Cerebellar nuclear complex (tissue), 1 donor: Measurements from ENCODE around the gene LAMA3.

ENCODE experiments used
- DNase-seq, 2 experiments: peaks; one replicate each; lab custom pipeline; 2025; lab: John Stamatoyannopoulos, UW

LAMA3 gene, protein sequence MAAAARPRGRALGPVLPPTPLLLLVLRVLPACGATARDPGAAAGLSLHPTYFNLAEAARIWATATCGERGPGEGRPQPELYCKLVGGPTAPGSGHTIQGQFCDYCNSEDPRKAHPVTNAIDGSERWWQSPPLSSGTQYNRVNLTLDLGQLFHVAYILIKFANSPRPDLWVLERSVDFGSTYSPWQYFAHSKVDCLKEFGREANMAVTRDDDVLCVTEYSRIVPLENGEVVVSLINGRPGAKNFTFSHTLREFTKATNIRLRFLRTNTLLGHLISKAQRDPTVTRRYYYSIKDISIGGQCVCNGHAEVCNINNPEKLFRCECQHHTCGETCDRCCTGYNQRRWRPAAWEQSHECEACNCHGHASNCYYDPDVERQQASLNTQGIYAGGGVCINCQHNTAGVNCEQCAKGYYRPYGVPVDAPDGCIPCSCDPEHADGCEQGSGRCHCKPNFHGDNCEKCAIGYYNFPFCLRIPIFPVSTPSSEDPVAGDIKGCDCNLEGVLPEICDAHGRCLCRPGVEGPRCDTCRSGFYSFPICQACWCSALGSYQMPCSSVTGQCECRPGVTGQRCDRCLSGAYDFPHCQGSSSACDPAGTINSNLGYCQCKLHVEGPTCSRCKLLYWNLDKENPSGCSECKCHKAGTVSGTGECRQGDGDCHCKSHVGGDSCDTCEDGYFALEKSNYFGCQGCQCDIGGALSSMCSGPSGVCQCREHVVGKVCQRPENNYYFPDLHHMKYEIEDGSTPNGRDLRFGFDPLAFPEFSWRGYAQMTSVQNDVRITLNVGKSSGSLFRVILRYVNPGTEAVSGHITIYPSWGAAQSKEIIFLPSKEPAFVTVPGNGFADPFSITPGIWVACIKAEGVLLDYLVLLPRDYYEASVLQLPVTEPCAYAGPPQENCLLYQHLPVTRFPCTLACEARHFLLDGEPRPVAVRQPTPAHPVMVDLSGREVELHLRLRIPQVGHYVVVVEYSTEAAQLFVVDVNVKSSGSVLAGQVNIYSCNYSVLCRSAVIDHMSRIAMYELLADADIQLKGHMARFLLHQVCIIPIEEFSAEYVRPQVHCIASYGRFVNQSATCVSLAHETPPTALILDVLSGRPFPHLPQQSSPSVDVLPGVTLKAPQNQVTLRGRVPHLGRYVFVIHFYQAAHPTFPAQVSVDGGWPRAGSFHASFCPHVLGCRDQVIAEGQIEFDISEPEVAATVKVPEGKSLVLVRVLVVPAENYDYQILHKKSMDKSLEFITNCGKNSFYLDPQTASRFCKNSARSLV (N-terminal part only)

DNA sequence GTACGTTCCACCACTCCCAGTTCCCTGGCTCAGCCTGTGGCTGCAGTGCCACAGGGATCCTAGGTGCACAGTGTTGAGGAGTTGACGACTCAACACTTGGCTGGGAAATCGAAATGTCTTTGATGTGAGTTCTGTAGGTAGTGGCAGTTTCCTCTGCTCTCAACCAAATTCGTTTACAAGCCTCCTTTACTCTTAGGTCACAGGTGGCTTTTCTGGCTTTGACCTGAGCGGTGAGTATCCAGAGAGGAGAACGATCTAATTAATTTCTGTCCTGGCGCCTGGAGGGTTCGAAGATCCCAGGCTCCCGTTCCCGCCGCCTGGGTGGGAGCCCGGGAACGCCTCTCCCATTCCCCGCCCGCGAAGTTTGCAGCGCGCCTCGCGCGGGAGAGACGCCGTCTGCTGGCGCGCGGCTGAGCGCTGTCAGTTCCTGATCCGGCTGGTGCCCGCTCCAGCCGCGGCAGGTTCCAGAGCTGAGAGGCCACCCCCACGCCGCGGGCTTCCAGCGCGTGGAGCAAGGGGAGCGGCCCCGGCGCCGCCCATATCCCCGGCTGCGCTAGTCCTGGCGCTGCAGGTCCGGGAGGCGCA is at the start of gene LAMA3:
TSS of gene LAMA3 (plus strand) at position 423 of the 585 bp plus-strand sequence. CDS start 231 bp downstream, outside the sequence.
- no peak for DNase-seq

DNA sequence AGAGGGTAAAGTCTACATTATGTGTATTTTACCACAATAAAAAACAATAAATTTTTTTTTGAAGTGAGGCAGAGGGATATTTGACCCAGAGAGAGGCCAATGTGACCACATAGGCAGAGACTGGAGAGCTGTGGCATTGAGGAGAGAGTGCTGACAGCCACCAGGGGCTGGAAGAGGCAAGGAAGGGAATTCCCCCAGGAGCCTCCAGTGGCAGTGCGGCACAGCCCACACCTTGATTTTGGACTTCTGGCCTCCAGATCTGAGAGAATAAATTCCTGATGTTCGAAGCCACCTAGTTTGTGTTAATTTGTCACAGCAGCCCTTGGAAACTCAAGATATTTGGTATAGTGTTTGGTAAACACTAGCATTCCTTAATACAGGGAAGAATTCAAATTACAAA is 49.2 kb upstream of the LAMA3 start:
- DNase-seq = no peak

DNA sequence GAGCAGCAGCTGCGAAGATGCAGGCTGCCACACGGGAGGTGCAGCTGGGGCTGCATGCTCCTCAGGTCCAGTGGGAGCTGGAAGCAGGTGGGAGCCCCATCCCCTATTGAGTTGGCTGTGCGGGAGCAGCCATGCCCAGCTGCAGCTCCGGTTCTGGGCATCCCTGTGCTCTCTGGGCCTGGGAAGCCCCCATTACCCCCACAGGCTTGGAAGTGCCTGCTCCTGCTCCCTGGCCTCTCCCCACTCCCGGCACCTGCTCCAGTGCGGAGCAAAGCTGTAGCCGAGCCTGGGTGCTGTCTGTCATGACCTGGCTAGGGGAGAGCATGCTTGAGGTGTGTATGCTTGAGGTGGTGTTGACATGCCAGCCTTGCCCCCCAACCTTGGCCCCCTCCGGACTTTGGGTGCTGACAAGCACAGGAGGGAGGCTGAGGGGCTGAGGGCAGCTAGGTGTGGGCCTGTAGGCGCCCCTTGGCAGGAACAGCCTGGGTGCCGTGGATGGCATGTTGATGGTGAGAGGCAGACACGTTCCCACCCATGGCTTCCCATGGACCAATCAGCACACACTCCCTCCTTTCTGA is 48.0 kb upstream of the LAMA3 start:
- DNase-seq = no peak

DNA sequence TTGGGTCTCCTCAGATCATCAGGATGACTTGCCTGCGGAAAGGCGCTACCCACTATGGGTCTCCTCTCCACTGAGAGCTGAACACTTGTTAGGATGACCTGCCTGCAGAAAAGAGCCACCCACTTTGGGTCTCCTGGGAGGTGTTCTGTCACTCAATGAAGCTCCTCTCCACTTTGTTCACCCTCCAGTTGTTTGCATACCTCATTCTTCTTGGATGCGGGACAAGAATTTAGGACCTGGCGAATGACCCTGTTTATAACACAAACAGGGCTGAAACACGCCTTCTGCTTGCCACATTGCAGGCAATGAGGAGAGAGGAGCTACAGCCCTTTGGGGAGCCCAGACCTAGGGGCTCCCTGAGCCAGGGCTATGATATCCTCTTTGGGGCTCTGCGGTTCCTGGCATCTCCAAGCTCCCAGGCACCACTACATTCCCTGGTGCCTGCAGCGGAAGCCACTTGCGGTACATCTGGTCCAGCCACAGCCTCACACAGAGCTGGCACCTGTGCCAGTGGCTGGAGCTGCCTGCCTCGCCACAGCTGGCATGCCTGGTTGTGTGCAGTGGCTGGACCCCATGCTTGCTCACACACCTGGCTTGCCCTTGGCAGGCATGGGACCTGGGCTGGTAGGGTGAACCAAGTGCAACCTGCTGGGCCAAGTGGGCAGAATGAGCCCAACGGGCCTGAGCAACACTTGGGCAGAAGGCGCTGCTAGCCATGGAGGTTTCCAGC is 47.2 kb upstream of the LAMA3 start:
- DNase-seq = no peak

DNA sequence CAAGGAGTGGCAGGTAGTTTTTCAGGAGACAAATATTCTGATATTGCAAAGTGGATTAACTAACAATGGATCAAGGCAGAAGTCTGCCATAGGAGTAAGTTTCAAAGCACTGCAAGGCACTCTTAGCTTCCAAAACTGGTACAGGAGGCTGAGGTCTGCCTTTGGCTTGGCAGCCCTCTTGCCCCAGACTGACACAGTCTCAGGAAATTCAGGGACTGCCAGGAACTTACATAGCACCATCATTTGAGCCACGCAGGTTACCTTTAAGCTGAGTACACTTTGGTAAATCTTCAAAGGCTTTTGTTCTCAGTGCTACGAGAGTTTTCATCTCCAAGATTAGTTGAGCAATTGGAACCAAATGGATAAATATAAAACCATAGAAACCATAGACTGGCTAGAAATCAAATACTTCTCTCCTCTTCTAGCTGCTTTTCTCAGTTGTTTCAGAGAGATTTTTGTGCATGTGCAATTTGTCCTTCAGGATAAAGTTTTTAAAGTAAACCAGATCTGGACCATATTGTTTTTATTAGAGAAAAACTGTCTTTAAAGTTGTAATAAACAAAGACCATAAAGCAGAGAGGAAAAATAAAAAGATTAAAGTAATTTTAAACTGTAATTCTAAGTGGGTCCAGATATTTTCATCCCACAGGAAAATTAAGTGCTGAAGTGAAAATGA is 45.3 kb upstream of the LAMA3 start:
- no peak for DNase-seq

DNA sequence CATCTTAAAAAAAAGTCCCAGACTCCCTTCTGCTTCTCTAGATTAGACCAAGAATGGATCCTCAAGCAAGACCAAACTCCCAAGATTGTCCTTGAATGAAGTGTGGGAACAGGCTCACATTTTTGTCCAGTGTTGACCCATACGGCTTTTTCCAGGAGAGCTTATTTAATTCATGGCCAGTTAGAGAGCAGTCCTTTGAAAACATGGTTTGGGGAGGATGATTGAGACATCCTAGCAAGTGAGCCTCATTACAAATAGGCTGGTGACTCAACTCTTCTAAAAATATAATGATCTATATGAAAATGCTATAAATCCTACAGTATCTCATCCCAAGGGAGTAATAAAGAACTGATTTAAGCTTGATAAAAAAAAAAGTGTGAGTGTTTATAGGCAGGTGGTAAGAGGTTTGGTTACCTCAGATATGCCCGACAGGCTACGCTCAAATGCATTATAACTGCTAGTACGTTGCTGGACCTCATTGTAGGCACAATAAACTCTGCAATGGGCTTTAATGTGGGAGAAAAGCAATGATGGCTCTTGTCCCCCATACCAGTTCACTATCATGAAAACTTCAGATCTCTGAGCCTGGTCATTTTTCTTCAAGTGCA is 43.6 kb upstream of the LAMA3 start:
- no peak for DNase-seq

DNA sequence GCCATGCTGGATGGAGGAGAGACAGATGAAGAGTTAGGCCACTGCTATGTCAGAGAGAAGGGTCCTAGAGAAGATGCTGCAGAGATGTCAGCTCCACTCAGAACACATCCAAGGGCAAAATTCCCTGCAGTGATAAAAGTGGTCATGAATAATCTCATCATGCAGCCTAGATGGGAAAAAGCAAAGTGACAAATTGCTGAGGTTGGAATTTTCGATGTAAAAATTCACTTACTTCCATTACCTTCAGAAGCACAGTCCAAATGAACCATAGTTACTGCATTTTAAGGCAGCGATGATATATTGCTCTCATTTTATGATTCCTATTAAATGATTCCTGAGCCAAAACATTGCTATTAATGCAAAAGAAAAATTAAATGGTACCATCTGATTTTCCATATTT is 43.0 kb upstream of the LAMA3 start:
- no peak for DNase-seq

DNA sequence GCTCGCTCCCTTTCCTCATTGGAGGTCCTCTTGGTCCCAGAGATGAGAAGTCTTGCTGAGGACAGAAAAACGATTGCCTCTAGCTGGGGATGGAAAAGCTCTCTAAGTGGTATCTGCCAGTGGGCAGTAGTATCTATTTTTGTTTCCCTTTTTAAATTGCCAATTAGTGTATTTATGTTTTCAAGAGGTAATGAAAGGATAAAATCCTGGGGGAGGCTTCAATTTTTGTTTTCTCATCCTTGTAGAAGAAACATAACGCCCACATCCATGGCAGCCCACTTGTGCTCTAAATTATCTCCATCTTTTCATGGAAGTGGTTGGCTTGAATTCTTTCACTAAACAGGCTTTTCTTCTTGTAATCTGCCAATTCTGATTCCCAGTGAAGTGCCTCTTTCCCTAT is 40.8 kb upstream of the LAMA3 start:
- no peak for DNase-seq

DNA sequence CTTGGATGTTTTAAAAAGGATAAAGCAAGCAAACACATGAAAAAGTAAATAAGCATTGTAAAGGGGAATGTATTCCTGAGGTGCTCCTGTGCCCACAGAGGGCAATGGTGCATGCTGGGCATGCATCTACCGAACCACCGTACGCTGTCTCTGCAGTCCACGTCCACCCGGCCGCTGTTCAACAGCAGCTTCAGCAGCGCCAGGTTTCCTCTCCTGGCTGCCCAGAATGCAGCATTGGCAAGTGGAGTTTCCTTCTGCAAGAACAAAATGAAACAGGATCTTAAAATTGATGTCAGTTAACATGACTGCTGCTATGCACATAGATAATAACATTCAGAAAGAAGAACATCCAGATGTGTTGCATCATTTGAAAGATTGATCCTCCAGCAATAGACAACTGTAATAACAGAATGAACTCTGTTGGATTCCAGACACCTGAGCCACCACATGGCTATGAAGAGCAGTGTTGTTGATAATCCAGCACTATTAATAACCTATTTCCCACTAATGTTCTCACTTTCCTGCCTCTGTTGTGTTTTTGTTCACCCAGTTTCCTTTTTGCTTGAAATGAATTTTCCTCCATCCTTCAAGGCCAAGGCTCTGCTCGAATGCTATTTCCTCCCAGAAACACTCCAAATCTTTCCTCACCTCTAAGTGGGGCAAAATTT is 40.2 kb upstream of the LAMA3 start:
- DNase-seq = no peak

DNA sequence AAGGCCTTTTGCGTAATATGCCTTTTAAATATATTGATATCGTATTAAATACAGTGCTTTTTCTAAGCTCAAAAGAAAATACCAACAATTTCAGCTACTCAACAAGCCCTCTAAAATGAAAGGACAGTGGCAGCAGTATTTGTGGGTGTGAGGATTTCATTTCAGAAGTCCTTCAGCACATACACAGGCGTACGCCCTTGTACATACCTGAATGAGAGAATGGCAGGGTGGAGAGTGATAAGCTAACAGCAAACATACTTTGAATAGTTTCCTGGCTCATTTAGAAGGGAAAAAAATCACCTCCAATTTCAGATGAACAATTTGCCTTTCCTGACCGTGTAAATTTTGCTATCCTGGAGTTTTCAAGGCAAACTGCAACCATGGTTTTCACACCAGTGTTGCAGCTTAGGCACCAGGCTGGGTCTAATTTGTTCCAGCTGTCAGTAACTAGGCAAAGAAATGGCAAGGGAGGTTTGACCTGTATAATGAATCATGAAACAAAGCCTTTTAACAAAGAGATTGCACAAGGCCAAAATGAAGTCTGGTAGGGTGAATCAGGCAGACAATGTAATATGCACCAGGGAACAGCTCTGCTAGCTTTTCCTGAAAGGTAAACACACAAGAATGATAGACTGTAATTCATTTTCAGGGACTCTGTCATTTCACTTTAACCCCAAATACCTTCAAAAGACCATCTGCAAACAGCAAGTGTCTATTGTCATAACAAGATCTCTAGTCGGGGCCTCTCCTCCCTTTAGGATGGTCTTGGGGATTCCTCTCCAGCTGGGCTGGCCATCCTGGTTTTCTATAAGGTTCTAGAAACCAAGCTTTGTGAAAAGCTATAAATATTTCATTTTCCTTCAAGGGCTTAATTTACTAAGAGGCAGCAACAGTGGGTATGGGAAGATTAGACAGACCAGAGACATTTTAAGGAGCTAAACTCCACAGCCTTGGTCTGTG is 38.0 kb upstream of the LAMA3 start:
- DNase-seq = no peak

DNA sequence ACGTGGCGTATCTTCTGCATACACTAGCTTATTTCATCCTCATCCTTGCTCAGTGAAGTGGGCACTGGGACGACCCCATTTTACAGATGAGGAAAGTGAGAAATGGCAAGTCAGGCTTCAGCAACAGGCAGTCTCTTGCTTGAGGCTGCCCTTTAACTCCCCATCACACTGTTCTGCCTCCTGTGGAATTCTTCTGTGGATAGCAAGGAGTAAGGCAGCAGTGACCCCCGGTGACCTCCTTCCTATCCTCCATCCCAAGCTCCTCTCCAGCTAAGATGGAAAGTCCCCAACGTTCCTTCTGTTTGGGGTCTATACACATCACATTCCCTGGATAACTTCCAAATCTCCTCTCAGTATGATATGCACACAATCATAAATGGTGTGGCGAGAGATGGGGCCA is 37.0 kb upstream of the LAMA3 start:
- no peak for DNase-seq

DNA sequence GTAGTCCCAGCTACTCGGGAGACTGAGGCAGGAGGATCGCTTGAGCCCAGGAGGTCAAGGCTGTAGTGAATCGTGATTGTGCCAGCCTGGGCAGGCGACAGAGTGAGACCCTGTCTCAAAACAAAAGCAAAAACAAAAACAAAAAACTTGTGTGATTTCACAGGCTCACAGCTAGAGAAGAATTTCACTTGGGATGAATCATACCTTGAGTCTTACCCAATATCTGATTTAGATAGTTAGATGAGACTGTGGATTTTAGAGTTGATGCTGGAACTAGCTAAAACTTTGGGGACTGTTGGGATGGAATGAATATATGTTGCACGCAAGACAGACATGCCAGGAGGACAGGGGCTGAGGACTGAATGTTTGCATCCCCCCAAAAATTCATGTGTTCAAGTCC is 31.0 kb upstream of the LAMA3 start:
- DNase-seq = no peak

DNA sequence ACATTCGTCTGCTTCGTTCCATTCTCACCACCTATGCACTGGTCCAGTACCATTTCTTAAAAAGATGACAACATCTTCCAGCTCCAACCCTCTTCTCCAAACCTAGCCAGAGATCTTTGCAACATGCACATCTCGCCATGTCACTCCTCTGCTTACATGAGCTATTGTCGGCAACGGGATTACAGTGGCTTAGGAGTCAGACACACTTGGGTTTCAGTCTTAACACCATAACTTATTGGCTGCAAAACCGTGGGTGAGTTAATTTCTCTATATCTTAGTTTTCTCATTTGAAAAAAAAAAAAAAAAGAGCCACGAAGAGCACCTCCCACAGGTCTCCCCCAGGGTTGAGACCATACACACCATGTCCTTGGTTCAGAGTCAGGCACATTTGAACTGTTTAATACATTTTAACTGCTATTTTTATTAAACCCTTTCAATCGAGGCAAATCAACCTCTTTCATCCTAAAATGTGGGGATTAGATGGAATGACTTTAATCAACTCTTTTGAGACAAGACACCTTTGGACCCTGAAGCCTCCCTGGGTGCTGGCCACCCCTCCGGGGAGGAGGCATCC is 27.4 kb upstream of the LAMA3 start:
- DNase-seq = no peak

DNA sequence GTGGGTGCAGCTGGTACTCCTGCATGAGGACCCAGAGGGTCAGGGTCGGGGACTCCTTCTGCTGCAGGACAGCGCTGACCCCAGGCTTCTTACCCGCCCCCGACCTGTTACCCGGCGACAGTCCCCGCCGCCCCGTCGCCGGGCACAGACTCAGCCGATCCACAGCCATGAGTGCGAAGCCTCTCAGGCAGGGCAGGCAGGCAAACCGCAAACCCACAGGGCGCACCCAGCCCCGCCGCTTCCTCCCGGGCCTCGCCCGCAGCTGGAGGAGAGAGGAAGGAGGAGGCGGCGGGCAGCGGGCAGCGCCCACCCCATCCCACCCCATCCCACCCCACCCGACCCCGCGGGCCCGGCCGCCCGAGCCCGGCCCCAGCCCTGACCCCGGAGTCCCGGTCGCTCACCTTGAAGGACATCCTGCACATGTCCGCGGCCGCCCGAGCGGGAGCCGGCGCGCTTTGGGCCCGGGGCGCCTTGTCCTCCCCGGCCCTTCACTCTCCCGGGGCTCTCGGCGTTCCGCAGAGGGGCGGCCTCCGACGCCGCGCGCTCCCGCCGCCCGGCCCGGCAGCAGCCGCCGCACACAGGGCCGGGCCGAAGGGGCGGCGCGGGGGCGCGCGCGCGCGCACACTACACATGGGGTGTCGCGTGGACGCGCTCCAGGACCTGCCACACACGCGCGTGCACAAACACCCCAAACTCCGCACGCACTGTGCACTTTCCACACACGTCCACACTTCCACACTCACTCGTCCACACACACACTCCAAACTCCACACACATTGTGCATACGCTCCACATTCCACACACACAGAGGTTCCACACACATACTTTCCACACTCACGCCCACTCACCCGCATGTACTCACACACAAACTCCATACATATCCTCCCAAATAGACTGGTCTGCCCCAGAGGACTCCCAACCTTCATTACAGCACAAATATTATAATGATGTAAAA is 26.7 kb upstream of the LAMA3 start, which contains the start of gene ANKRD29:
TSS of gene ANKRD29 (minus strand) at position 603 of the 955 bp plus-strand sequence. CDS start at position 422, 181 bp downstream.
- DNase-seq = no peak

DNA sequence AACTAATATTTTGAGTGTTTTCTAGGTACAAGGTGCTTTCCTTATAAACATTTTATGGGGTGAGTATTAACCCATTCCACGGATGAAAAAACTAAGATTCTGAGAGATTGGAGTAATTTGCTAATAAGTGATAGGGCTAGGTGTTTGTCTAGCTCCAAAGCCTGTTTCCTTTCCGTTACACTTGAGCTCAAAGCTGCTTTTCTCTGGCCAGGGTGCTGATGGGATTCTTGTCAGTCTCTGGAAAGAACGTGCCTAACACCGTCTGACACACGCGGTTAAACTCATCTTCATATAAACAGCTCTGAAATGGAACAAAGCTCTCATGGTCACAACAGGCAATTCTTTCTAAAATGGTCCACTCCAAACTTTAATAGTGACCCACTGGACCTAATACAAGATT is 24.6 kb upstream of the LAMA3 start:
- no peak for DNase-seq

DNA sequence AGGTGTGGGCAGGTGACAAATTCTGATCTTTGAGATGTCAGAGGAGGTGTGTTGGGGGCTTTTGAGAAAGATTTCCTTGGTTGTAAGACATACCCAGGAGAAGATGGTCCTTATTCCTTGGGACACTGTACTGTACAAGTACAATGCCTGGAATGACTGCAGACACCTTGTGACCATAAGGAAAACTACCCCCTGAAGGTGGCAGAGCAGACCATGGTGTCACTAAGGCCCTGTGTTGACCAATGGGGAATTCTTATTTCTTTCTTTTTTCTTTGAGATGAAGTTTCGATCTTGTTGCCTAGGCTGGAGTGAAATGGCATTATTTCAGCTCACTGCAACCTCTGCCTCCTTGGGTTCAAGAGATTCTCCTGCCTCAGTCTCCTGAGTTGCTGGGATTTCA is 22.1 kb upstream of the LAMA3 start:
- no peak for DNase-seq
